Ishikawa (cell line): ENCODE results near the gene ENPP5.
A peak's percentile ranks its signal among the peaks of the same experiment; 100 is the strongest.

ENCODE experiments used
- CREB1 ChIP-seq: IDR thresholded peaks from 2 replicates; pipeline ENCODE4 v1.6.1; 2012; ENCODE audit warnings: low read depth
- EGR1 ChIP-seq: IDR thresholded peaks from 2 replicates; pipeline ENCODE4 v1.6.1; 2012
- EP300 ChIP-seq: IDR thresholded peaks from 2 replicates; pipeline ENCODE4 v1.6.1; 2012; ENCODE audit warnings: borderline replicate concordance
- FOXM1 ChIP-seq: IDR thresholded peaks from 2 replicates; pipeline ENCODE4 v1.6.1; 2012; ENCODE audit warnings: low read depth, borderline replicate concordance
- MAX ChIP-seq: IDR thresholded peaks from 2 replicates; pipeline ENCODE4 v1.6.1; 2012
- NFIC ChIP-seq: IDR thresholded peaks from 2 replicates; pipeline ENCODE4 v1.6.1; 2012
- RAD21 ChIP-seq: IDR thresholded peaks from 2 replicates; pipeline ENCODE4 v1.6.1; 2012; ENCODE audit warnings: low read depth
- REST ChIP-seq: IDR thresholded peaks from 2 replicates; pipeline ENCODE4 v1.6.1; 2012; ENCODE audit warnings: low read depth, mild to moderate bottlenecking
- TCF12 ChIP-seq: IDR thresholded peaks from 2 replicates; pipeline ENCODE4 v1.6.1; 2012; ENCODE audit warnings: low read depth
- YY1 ChIP-seq: IDR thresholded peaks from 2 replicates; pipeline ENCODE4 v1.6.1; 2012; ENCODE audit warnings: low read depth

GRCh38 chr6:46113370-46113769, 57.4 kb downstream of the ENPP5 start:
- TF ChIP-seq FOXM1 = no peak
- TF ChIP-seq EP300 = peak; percentile 33; the same call in 1 of the 2 replicates
- TF ChIP-seq MAX = no peak
- peak; percentile 74 for TF ChIP-seq TCF12
- no peak for TF ChIP-seq EGR1
- TF ChIP-seq YY1 = no peak
- TF ChIP-seq RAD21 = no peak
- TF ChIP-seq NFIC = peak; percentile 60; the same call in 1 of the 2 replicates
- TF ChIP-seq CREB1 = no peak
- TF ChIP-seq REST = no peak
